Stomach (tissue), 9 donors: ENCODE results near the gene TBC1D5. TPM values are rescaled to one million over a fixed set of nuclear protein-coding genes. Genes with fewer than 3 reads are reported as not detected.
"Not testable (repeated sequence)": the region's sequence is repeated elsewhere in the genome, so short reads cannot be mapped to it uniquely, and the experiment has no call there.

ENCODE experiments used
- DNase-seq, 2 donors: peaks; one replicate each; pipeline versions ENCODE4 v3.0.0 to v3.0.0-alpha.2; 2013 to 2019
- H3K27ac ChIP-seq, 5 donors: fragments of 200-600 bp in 4 of 5; sonication (generic) in 4 of 5; one replicate each; pipeline ENCODE4 v1.5.1; 2013 to 2019; ENCODE audit warnings: mild to moderate bottlenecking in 1 of 5, moderate library complexity in 1 of 5
- H3K27me3 ChIP-seq, 3 donors: fragments of 200-600 bp; sonication (generic); one replicate each; pipeline ENCODE4 v1.5.1; 2017 to 2019; ENCODE audit warnings: mixed run types in 1 of 3
- H3K36me3 ChIP-seq, 4 donors: fragments of 200-600 bp; sonication (generic); 1 replicate in 3 of 4; 2 replicates in 1 of 4; pipeline ENCODE4 v1.5.1; 2016 to 2019
- H3K4me1 ChIP-seq, 4 donors: fragments of 200-600 bp; sonication (generic); one replicate each; pipeline ENCODE4 v1.5.1; 2016 to 2019
- H3K4me3 ChIP-seq, 4 donors: fragments of 200-600 bp; sonication (generic) in 3 of 4; one replicate each; pipeline ENCODE4 v1.5.1; 2016 to 2019; ENCODE audit warnings: mild to moderate bottlenecking in 1 of 4
- H3K9me3 ChIP-seq, 4 donors: fragments of 200-600 bp; sonication (generic); one replicate each; pipeline ENCODE4 v1.5.1; 2016 to 2019
- EP300 ChIP-seq: sonication (generic); formaldehyde crosslinking; IDR thresholded peaks from one replicate; pipeline ENCODE4 v1.6.1; 2017; ENCODE audit warnings: antibody characterized with exemption
- POLR2A ChIP-seq, 4 donors: fragments of 450-650 bp; IDR thresholded peaks; one replicate each; pipeline ENCODE4 v1.6.1; 2016; ENCODE audit warnings: antibody characterized with exemption in 4 of 4, control low read depth in 2 of 4, mild to moderate bottlenecking in 1 of 4, moderate library complexity in 1 of 4
- POLR2AphosphoS5 ChIP-seq, 3 donors: sonication (generic); formaldehyde crosslinking; IDR thresholded peaks; one replicate each; pipeline ENCODE4 v1.6.1; 2016; ENCODE audit warnings: antibody characterized with exemption in 3 of 3
- WGBS, 5 donors: extraction: QIAGEN DNeasy Blood & Tissue Kit in 3 of 5; methylation state at CpG; one replicate each; pipeline versions ENCODE4 v1.1.5 to v1.1.7; 2013 to 2018; 5-methylcytosine and 5-hydroxymethylcytosine counted together
- intact Hi-C: fragments of 100-400 bp; cut with DNase I; formaldehyde crosslinking; loops from one replicate; pipeline ENCODE4 v1.15.1; 2023; ENCODE audit warnings: low total_unique reads
- polyA plus RNA-seq, 3 donors: library from polyadenylated mRNA; stranded (reverse); fragments of 200-250 nt; gene quantifications; one replicate each; pipeline ENCODE4 v1.2.3, GENCODE V29; 2013
- total RNA-seq, 5 donors: library from RNA; depleted of rRNA; stranded (reverse); fragments of >200 nt; gene quantifications; one replicate each; pipeline versions ENCODE4 v1.1.0 to v1.2.3, GENCODE V29; 2014 to 2016
- TF ChIP-seq, protein P1 (sequence below), 7 experiments: fragments of 450-650 bp in 4 of 7; fragments of 200-600 bp in 3 of 7; sonication (generic) in 3 of 7; IDR thresholded peaks; one replicate each; pipeline ENCODE4 v1.5.1; 2016 to 2019; ENCODE audit warnings: antibody characterized with exemption in 7 of 7, control low read depth in 2 of 7, mild to moderate bottlenecking in 1 of 7
- donor health status: healthy with polysubstance abuse.
- donor health status: Bipolar disorder and iron deficiency.
- donor health status: healthy.

Gene TBC1D5
- total and polyA plus RNA-seq, 8 donors = 4.7 to 75.1 (median 32.0) TPM

DNA sequence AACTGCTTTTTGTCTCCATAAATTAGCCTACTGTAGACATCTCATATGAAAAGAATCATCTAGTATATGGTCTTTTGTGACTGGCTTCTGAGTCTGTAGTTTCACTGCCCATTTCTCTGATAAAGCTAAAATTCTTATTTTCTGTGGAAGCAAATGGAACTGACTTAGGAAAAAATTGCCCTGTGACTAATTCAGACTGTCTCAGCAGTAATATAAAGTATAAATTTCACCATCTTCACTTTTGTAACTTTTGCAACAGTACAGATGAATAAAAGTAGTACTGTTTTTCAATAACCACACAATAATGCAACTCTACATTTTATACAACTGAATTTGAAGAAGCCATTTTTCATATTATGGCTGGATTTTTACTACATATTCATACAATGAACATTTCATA lies 104.1 kb downstream of the TBC1D5 start:
- Histone ChIP-seq H3K27me3 (no peaks in the 10 kb centered on the region), H3K4me3 (no peak overlapping the region), H3K4me1 (peaks cover 0 to 28% (median 7%) of the 10 kb centered on the region in 4 donors), H3K9me3 (no peaks in the 10 kb centered on the region), H3K27ac (no peak overlapping the region), H3K36me3 (no peaks in the 10 kb centered on the region)
- DNase-seq = no peak
- intact Hi-C loops = no loop called here
- TF ChIP-seq POLR2AphosphoS5 (IDR thresholded peaks at IDR 0.05) (no peak), EP300 (no peak), POLR2A (IDR thresholded peaks at IDR 0.05) (no peak)
- TF ChIP-seq, protein P1, sequence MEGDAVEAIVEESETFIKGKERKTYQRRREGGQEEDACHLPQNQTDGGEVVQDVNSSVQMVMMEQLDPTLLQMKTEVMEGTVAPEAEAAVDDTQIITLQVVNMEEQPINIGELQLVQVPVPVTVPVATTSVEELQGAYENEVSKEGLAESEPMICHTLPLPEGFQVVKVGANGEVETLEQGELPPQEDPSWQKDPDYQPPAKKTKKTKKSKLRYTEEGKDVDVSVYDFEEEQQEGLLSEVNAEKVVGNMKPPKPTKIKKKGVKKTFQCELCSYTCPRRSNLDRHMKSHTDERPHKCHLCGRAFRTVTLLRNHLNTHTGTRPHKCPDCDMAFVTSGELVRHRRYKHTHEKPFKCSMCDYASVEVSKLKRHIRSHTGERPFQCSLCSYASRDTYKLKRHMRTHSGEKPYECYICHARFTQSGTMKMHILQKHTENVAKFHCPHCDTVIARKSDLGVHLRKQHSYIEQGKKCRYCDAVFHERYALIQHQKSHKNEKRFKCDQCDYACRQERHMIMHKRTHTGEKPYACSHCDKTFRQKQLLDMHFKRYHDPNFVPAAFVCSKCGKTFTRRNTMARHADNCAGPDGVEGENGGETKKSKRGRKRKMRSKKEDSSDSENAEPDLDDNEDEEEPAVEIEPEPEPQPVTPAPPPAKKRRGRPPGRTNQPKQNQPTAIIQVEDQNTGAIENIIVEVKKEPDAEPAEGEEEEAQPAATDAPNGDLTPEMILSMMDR (IDR thresholded peaks at IDR 0.05) = no peak

DNA sequence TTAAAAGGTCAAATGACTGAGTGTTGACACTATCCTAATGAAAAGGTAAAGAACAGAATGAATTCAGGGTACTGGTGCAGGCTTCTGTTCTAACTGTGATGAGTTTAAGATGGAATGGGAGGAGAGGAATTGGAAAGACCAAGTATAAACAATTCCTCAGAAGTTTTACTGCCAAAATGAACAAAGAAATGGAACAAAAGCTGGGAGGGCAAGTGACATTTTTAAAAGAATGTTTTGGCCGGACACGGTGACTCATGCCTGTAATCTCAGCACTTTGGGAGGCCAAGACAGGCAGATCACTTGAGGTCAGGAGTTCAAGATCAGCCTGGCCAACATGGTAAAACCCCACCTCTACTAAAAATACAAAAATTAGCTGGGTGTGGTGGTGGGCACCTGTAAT lies 106.8 kb downstream of the TBC1D5 start:
- H3K27me3 ChIP-seq, H3K4me3 ChIP-seq, H3K36me3 ChIP-seq, H3K9me3 ChIP-seq, H3K27ac ChIP-seq, DNase-seq, intact Hi-C loops: not testable (repeated sequence)
- WGBS, 5 donors = 30 to 52% (median 37%) methylated on average over 2 of the region's 2 CpGs
- peaks cover 4 to 28% (median 11%) of the 10 kb centered on the region in 4 donors for H3K4me1 ChIP-seq

- TF ChIP-seq POLR2AphosphoS5 (IDR thresholded peaks at IDR 0.05) (no peak), POLR2A (IDR thresholded peaks at IDR 0.05) (no peak)
- intact Hi-C loops = no loop called here
- peaks cover 4 to 25% (median 11%) of the 10 kb centered on the region in 4 donors for H3K4me1 ChIP-seq
- H3K4me3 ChIP-seq = no peak overlapping the region
- H3K9me3 ChIP-seq = no peaks in the 10 kb centered on the region
- H3K27me3 ChIP-seq = no peaks in the 10 kb centered on the region
- no peak for DNase-seq
- no peaks in the 10 kb centered on the region for H3K36me3 ChIP-seq
- H3K27ac ChIP-seq = no peak overlapping the region
Measured at GRCh38 chr3:17634964-17635363, 107.5 kb downstream of the TBC1D5 start.

- intact Hi-C loops = no loop called here
- 83 to 91% (median 87%) methylated on average over 2 of the region's 2 CpGs for WGBS, 5 donors
- DNase-seq = no peak
Measured at GRCh38 chr3:17634201-17634600, 108.2 kb downstream of the TBC1D5 start.

DNA sequence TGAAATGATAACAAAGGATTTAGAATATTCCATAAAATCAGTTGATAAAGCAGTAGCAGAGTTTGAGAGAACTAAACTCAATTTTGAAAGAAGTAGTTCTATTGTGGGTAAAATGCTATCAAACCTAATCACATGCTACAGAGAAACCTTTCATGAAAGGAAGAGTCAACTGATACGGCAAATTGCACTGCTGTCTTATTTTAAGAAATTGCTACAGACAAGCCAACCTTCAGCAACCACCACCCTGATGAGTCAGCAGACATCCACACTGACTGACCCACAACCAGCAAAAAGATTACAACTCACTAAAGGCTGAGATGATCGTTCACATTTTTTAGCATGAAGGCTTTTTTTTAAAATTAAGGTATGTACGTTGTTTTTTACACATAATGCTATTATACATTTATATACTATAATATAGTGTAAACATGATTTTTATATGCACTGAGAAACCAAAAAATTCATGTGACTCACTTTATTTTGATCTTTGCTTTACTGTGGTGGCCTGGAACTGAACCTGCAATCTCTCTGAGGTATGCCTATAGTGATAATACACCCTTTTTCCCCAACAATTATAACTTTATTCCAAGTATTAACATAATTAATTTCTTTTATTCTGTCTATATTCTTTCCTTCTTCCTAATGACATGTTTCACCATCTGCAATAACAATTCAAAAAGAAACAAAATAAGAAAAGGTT lies 109.9 kb downstream of the TBC1D5 start:
- WGBS, 5 donors = 60 to 80% (median 70%) methylated on average over 3 of the region's 3 CpGs
- Histone ChIP-seq H3K27ac (no peak overlapping the region), H3K9me3 (no peaks in the 10 kb centered on the region), H3K4me1 (peaks cover 4 to 11% (median 7%) of the 10 kb centered on the region in 4 donors), H3K4me3 (no peak overlapping the region), H3K27me3 (no peaks in the 10 kb centered on the region), H3K36me3 (no peaks in the 10 kb centered on the region)
- DNase-seq = peak in 1 of 2 donors; percentile 10
- TF ChIP-seq EP300 (no peak), POLR2AphosphoS5 (IDR thresholded peaks at IDR 0.05) (no peak), POLR2A (IDR thresholded peaks at IDR 0.05) (no peak)
- TF ChIP-seq, protein P1 (IDR thresholded peaks at IDR 0.05) = no peak
- intact Hi-C loops = no loop called here

More at GRCh38 chr3:17634201-17634600, 108.2 kb downstream of the TBC1D5 start:
- H3K4me3 ChIP-seq = no peak overlapping the region
- peaks cover 4 to 17% (median 8%) of the 10 kb centered on the region in 4 donors for H3K4me1 ChIP-seq
- no peaks in the 10 kb centered on the region for H3K27me3 ChIP-seq
- no peaks in the 10 kb centered on the region for H3K36me3 ChIP-seq
- TF ChIP-seq EP300 = no peak
- no peak for TF ChIP-seq POLR2A (IDR thresholded peaks at IDR 0.05)
- TF ChIP-seq POLR2AphosphoS5 (IDR thresholded peaks at IDR 0.05) = no peak
- TF ChIP-seq, protein P1 (IDR thresholded peaks at IDR 0.05) = no peak
- no peaks in the 10 kb centered on the region for H3K9me3 ChIP-seq
- no peak overlapping the region for H3K27ac ChIP-seq
